ENCODE data around the gene LINGO3. TPM values are rescaled to one million over a fixed set of nuclear protein-coding genes. Genes with fewer than 3 reads are reported as not detected.

LINGO3 gene
- polyA plus RNA-seq, 1 experiment = not detected

DNA sequence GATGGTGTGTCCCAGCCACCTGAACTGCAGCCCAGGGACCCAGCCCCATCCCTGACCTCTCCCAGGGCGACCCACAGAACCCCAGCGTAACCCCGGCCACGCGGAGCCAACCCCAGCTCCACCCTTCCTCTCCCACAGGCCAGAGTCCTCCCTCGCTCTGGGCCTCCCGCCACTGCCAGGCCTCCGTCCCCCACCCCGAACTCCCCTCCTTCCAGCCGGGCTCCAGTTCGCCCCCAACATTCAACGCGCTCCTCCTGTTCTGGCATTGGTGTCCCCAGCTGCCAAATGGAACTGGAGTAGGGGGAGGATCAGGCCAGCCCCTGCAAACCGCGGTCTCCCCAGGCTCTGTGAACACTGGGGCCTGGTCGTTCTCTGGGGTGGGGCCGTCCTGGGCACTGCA, 7.4 kb downstream of the LINGO3 start:
- Histone ChIP-seq H3K4me3 (ENCODE audit: low read depth, low read length) (no peak overlapping the region), H3K9me3 (ENCODE audit: control insufficient read depth, insufficient read depth, low read length) (no peaks in the 10 kb centered on the region; the same call in 1 of the 2 replicates), H3K27ac (ENCODE audit: low read depth, low read length) (no peak overlapping the region), H3K27me3 (ENCODE audit: control insufficient read depth, insufficient read depth, low read length) (peaks cover 22% of the 10 kb centered on the region)
- POLR2A ChIA-PET = no interaction called here
- CTCF ChIA-PET = no interaction called here
- TF ChIP-seq, protein P1, sequence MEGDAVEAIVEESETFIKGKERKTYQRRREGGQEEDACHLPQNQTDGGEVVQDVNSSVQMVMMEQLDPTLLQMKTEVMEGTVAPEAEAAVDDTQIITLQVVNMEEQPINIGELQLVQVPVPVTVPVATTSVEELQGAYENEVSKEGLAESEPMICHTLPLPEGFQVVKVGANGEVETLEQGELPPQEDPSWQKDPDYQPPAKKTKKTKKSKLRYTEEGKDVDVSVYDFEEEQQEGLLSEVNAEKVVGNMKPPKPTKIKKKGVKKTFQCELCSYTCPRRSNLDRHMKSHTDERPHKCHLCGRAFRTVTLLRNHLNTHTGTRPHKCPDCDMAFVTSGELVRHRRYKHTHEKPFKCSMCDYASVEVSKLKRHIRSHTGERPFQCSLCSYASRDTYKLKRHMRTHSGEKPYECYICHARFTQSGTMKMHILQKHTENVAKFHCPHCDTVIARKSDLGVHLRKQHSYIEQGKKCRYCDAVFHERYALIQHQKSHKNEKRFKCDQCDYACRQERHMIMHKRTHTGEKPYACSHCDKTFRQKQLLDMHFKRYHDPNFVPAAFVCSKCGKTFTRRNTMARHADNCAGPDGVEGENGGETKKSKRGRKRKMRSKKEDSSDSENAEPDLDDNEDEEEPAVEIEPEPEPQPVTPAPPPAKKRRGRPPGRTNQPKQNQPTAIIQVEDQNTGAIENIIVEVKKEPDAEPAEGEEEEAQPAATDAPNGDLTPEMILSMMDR (IDR thresholded peaks at IDR 0.05; ENCODE audit: low read depth, low read length) = no peak
- DNase-seq (ENCODE audit: low read depth, low spot score) = no peak

DNA sequence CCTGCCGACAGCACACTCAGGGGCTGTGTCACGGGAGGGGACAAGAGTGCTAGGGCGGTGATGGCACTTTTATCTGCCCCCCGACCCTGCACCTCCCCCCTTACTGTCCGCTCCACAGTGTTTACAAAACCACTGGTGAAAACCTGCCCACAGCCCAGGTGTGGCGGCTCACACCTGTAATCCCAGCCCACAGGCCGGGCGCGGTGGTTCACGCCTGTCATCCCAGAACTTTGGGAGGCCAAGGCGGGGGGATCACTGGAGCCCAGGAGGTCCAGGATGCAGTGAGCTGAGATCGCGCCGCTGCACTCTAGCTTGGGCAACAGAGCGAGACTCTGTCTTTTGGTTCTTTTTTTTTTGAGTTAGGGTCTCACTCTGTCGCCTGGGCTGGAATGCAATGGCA, 11.8 kb downstream of the LINGO3 start:
- CTCF ChIA-PET = no interaction called here
- no peak for DNase-seq (ENCODE audit: low read depth, low spot score)
- TF ChIP-seq, protein P1 (IDR thresholded peaks at IDR 0.05; ENCODE audit: low read depth, low read length) = no peak
- Histone ChIP-seq H3K27ac (ENCODE audit: low read depth, low read length) (no peak overlapping the region), H3K9me3 (ENCODE audit: control insufficient read depth, insufficient read depth, low read length) (no peaks in the 10 kb centered on the region; the same call in 1 of the 2 replicates), H3K27me3 (ENCODE audit: control insufficient read depth, insufficient read depth, low read length) (peaks cover 31% of the 10 kb centered on the region), H3K4me3 (ENCODE audit: low read depth, low read length) (no peak overlapping the region)
- POLR2A ChIA-PET = no interaction called here

DNA sequence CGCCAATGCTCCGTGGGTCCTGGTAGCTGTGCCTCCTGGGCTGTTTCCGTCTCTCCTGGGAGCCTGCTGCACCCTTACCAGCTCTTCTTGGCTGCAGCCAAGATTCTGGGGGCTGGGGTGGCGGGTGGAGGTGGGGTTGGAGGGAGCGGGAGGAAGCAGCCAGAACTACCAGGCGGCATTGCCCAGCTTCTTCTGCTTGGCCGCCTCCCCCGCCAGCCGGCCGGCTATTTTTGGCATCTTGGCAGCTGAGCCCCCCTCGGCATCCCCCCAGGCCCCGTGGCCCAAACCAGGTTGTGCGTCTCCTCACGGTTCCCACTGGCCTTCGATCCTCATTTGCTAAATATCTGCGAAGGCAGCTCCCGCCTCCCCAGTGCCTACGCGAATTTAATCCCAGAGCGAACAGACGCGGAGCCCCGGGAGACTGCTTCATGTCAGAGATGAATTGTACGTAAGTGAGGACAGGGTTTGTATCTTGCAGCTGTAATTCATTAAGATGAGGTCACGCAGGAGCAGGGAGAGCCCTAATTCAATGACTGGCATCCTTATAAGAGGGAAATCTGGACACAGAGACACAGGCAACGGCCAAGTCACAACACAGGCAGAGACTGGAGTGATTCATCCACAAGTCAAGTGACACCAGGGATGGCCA, 13.1 kb downstream of the LINGO3 start:
- Histone ChIP-seq H3K9me3 (ENCODE audit: control insufficient read depth, insufficient read depth, low read length) (no peaks in the 10 kb centered on the region; the same call in 1 of the 2 replicates), H3K27me3 (ENCODE audit: control insufficient read depth, insufficient read depth, low read length) (peaks cover 38% of the 10 kb centered on the region), H3K4me3 (ENCODE audit: low read depth, low read length) (0 out of 2 replicates have a peak overlapping the region, but pooled peaks have one; percentile 4), H3K27ac (ENCODE audit: low read depth, low read length) (no peak overlapping the region)
- ChIA-PET CTCF (interaction anchor here (0.6 to 1.2 kb wide), 5 partner anchors 20 to 1693 kb away, joined by 3 to 5 read pairs (median 3); no protein-coding TSS in a partner anchor), POLR2A (interaction anchor here (0.6 to 1.3 kb wide), 2 partner anchors 9 to 702 kb away, joined by 3 to 6 read pairs; no protein-coding TSS in a partner anchor)
- TF ChIP-seq, protein P1 (IDR thresholded peaks at IDR 0.05; ENCODE audit: low read depth, low read length) = no peak
- no peak for DNase-seq (ENCODE audit: low read depth, low spot score)

DNA sequence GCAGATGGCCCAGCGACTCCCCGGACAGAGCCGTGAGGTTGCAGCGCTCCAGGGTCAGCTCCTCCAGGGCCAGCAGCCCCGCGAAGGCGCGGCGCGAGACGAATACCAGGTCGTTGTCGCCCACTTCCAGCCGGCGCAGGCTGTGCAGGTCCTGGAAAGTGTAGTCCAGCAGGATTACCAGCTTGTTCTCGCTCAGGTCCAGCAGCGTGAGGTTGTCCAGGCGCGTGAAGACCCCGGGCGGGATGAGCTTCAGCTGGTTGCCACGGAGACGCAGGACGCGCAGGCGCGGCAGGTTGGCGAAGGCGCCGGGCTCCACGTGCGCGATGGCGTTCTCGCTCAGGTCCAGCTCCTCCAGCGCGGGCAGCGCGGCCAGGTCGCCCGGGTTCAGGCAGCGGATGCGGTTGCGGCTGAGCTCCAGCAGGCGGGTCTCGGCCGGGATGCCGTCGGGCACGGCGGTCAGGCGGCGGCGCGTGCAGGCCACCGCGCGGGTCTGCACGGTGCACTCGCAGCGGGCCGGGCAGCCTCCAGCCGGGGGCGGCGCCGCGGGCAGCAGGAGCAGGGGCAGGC, 16.7 kb downstream of the LINGO3 start:
- TF ChIP-seq, protein P1 (IDR thresholded peaks at IDR 0.05; ENCODE audit: low read depth, low read length) = no peak

More for the DNA sequence above, 16.7 kb downstream of the LINGO3 start:
- peaks cover 4% of the 10 kb centered on the region; the same call in 1 of the 2 replicates for H3K9me3 ChIP-seq (ENCODE audit: control insufficient read depth, insufficient read depth, low read length)
- CTCF ChIA-PET = interaction anchor here (1.0 kb wide), 1 partner anchor 17 kb away, joined by 3 read pairs; no protein-coding TSS in a partner anchor
- H3K27me3 ChIP-seq (ENCODE audit: control insufficient read depth, insufficient read depth, low read length) = peaks cover 65% of the 10 kb centered on the region
- no peak for DNase-seq (ENCODE audit: low read depth, low spot score)
- POLR2A ChIA-PET = no interaction called here
- no peak overlapping the region for H3K4me3 ChIP-seq (ENCODE audit: low read depth, low read length)
- no peak overlapping the region for H3K27ac ChIP-seq (ENCODE audit: low read depth, low read length)

All from AG04450 (cell line).